Measurements from ENCODE around the gene COL11A2. TPM values are rescaled to one million over a fixed set of nuclear protein-coding genes. Genes with fewer than 3 reads are reported as not detected.
A peak's percentile ranks its signal among the peaks of the same experiment; 100 is the strongest.

Gene COL11A2
- total RNA-seq, 1 experiment from 2014 or later = 7.6 TPM

DNA sequence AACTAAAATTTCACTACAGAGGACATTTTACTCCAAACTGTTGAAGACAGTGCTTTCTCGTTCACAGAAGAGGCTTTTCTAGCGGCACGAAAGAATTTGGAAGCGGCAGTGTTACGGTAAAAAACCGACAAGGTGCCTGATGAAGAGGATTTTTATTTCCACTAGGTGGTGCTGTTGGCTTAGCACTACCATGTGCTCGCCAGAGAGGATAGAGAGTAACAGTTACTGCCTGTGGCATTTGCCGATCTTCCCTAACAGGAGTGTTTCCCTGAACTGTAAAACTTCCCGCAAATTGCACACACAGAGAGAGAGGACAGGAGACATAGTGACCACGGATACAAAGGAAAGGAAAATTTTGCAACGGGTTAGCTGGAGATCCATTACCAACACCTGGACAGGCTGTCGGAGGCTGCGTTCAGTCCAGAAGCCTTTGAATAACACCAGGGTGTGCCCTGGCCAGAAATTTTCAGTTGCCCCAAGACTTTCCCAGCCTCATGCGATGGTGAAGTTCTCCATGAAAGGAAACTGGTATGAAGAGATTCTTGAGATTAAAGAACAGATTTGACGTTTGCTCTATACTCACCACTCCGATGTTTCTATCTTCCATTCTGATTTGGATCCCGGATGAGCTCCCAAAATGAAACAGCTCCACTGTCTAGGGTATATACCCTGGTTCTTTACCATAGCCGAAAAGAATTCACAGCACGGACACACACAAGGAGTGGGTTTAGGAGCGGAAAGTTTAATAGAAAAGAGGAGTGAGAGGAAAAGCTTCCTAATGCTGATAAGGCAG is 68.3 kb downstream of the COL11A2 start (continued):
- TF ChIP-seq, protein P1, sequence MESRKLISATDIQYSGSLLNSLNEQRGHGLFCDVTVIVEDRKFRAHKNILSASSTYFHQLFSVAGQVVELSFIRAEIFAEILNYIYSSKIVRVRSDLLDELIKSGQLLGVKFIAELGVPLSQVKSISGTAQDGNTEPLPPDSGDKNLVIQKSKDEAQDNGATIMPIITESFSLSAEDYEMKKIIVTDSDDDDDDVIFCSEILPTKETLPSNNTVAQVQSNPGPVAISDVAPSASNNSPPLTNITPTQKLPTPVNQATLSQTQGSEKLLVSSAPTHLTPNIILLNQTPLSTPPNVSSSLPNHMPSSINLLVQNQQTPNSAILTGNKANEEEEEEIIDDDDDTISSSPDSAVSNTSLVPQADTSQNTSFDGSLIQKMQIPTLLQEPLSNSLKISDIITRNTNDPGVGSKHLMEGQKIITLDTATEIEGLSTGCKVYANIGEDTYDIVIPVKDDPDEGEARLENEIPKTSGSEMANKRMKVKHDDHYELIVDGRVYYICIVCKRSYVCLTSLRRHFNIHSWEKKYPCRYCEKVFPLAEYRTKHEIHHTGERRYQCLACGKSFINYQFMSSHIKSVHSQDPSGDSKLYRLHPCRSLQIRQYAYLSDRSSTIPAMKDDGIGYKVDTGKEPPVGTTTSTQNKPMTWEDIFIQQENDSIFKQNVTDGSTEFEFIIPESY (IDR thresholded peaks at IDR 0.05; ENCODE audit: extremely low read depth, insufficient replicate concordance, low read length) = no peak
- TF ChIP-seq POLR2A (IDR thresholded peaks at IDR 0.05; ENCODE audit: borderline replicate concordance, extremely low read depth, insufficient read depth, insufficient read length) (no peak), SP1 (IDR thresholded peaks at IDR 0.05; ENCODE audit: low read depth) (no peak), CTCF (IDR thresholded peaks at IDR 0.05 in 2 of 3, conservative IDR thresholded peaks at IDR 0.05 in 1 of 3; ENCODE audit: borderline replicate concordance in 1 of 3, insufficient read depth in 1 of 3, low read depth in 2 of 3, low read length in 2 of 3) (peak; percentile 68 to 94 (median 81)), POLR2AphosphoS5 (IDR thresholded peaks at IDR 0.05; ENCODE audit: low read depth, low read length) (no peak), SIN3A (IDR thresholded peaks at IDR 0.05; ENCODE audit: low read depth) (no peak), CBX3 (IDR thresholded peaks at IDR 0.05; ENCODE audit: low read depth) (peak; percentile 93)

- H3K36me3 ChIP-seq (ENCODE audit: control insufficient read depth in 1 of 2, insufficient read depth in 2 of 2, low read length in 2 of 2) = no peaks in the 10 kb centered on the region
- H2AFZ ChIP-seq (ENCODE audit: low read depth, low read length, poor library complexity, severe bottlenecking) = peak overlapping the region; percentile 95
- DNase-seq (ENCODE audit: low read depth, low spot score) (no peak), ATAC-seq (no peak)
- H3K9ac ChIP-seq (ENCODE audit: low read length) = no peak overlapping the region; the same call in 1 of the 2 replicates
- ChIA-PET RAD21 (ENCODE audit: low non-redundant PET in 1 of 2, low total read pairs in 2 of 2, uncharacterized antibody in 2 of 2, unreplicated experiment in 2 of 2) (no interaction called here), CTCF (interaction anchor here (3.9 kb wide), 1 partner anchor 124 kb away, joined by 49 read pairs; no protein-coding TSS in a partner anchor), POLR2A (no interaction called here)
- peak overlapping the region in 1 of 2 experiments; percentile 33; a peak in 2 of 4 replicates for H3K4me3 ChIP-seq (replicated peaks in 1 of 2; ENCODE audit: low read depth in 1 of 2, low read length in 2 of 2)
- no peaks in the 10 kb centered on the region for H3K9me2 ChIP-seq (ENCODE audit: insufficient read depth)
- H3K9me3 ChIP-seq (ENCODE audit: control insufficient read depth in 1 of 2, insufficient read depth in 1 of 2, low read depth in 1 of 2, low read length in 2 of 2) = no peaks in the 10 kb centered on the region
- H3K27ac ChIP-seq (ENCODE audit: low read depth, low read length) = no peak overlapping the region
- H4K20me1 ChIP-seq (ENCODE audit: insufficient read depth) = no peaks in the 10 kb centered on the region
- no peaks in the 10 kb centered on the region for H3K79me2 ChIP-seq (ENCODE audit: insufficient read depth, low read length)
- intact Hi-C loops (cut with micrococcal nuclease) = loop anchor here (1.0 kb wide), 3 partner anchors 25 to 125 kb away; partner anchors contain the start of genes RXRB and SLC39A7
- H3K27me3 ChIP-seq (ENCODE audit: insufficient read depth, low read length) = no peaks in the 10 kb centered on the region
- TF ChIP-seq SP1 (IDR thresholded peaks at IDR 0.05; ENCODE audit: low read depth) = no peak
- TF ChIP-seq SRF (IDR thresholded peaks at IDR 0.05; ENCODE audit: low read depth) = no peak
- TF ChIP-seq CBX3 (IDR thresholded peaks at IDR 0.05; ENCODE audit: low read depth) = no peak
- no peak for TF ChIP-seq FOSL1 (IDR thresholded peaks at IDR 0.05; ENCODE audit: low read depth)
- no peak for TF ChIP-seq REST (IDR thresholded peaks at IDR 0.05; ENCODE audit: low read depth)
- H3K4me2 ChIP-seq (ENCODE audit: low read length) = peak overlapping the region; percentile 70
- peaks cover 0 to 8% of the 10 kb centered on the region in 2 experiments; a peak in 1 of 4 replicates for H3K4me1 ChIP-seq (ENCODE audit: control insufficient read depth in 1 of 2, insufficient read depth in 2 of 2, low read length in 2 of 2)
- no TSS peak for BruUV-seq (replicated peaks)
These were observed 69.1 kb downstream of the COL11A2 start for GRCh38 chr6:33123181-33123580.
